ENCODE results near the gene OR5M3. TPM values are rescaled to one million over a fixed set of nuclear protein-coding genes. Genes with fewer than 3 reads are reported as not detected.

The OR5M3 gene
- total RNA-seq (not detected), polyA plus RNA-seq (not detected), total RNA-seq (not detected)

DNA sequence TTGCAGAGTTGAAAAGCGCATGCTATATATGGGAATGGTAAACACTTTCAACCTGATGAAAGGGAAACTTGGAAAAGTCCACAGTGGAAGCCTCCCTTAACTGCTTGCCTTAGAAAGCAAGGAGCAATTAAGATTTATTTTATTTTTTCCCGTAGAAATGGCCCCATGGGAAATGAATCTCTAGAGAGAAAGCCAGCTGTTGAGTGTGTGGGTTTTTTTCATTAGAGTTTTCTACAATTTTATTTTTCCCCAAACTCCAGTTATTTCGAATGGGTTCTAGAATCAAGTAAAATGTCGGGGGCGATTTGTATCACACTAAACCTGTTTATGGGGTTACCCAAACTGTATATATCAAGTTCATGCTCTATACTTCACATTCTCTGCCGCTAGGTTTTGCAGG, at the start of gene OR5M3:
TSS of gene OR5M3 (minus strand) at position 101 of the 400 bp plus-strand sequence. CDS start 2,855 bp downstream, outside the sequence.
- ATAC-seq = no peak
- Mint-ChIP-seq H3K9me3 (peaks cover 0 to 6% (median 0%) of the 10 kb centered on the region in 11 donors), H3K4me3 (no peak within 1 kb of the TSS), H3K27me3 (no peaks in the 10 kb centered on the region), H3K4me1 (no peaks in the 10 kb centered on the region), H3K36me3 (no peaks in the 10 kb centered on the region), H3K27ac (no peak within 1 kb of the TSS)
- DNase-seq = no peak
- Histone ChIP-seq H3K4me3 (ENCODE audit: low read length) (no peak within 1 kb of the TSS), H3K4me1 (ENCODE audit: control insufficient read depth in 2 of 2, insufficient read depth in 2 of 2, low read length in 2 of 2) (no peaks in the 10 kb centered on the region), H3K9me3 (ENCODE audit: control insufficient read depth in 2 of 3, low read length in 3 of 3) (no peaks in the 10 kb centered on the region), H3K27ac (ENCODE audit: low read depth, low read length) (no peak within 1 kb of the TSS), H3K36me3 (ENCODE audit: control insufficient read depth in 2 of 3, insufficient read depth in 3 of 3, low read length in 3 of 3) (no peaks in the 10 kb centered on the region), H3K27me3 (ENCODE audit: control insufficient read depth in 2 of 2, insufficient read depth in 2 of 2, low read length in 2 of 2) (no peaks in the 10 kb centered on the region)
- intact Hi-C loops (cut with micrococcal nuclease) = no loop called here
- ChIA-PET POLR2A (no interaction called here), CTCF (no interaction called here)

- DNase-seq = no peak
- ChIA-PET POLR2A (no interaction called here), CTCF (no interaction called here)
- Histone ChIP-seq H3K27me3 (ENCODE audit: control insufficient read depth in 2 of 2, insufficient read depth in 2 of 2, low read length in 2 of 2) (no peaks in the 10 kb centered on the region), H3K27ac (ENCODE audit: low read depth, low read length) (no peak overlapping the region), H3K4me3 (ENCODE audit: low read length) (no peak overlapping the region), H3K36me3 (ENCODE audit: control insufficient read depth in 2 of 3, insufficient read depth in 3 of 3, low read length in 3 of 3) (no peaks in the 10 kb centered on the region), H3K9me3 (ENCODE audit: control insufficient read depth in 2 of 3, low read length in 3 of 3) (no peaks in the 10 kb centered on the region), H3K4me1 (ENCODE audit: control insufficient read depth in 2 of 2, insufficient read depth in 2 of 2, low read length in 2 of 2) (no peaks in the 10 kb centered on the region)
- no peaks in the 10 kb centered on the region for H3K4me1 Mint-ChIP-seq
- H3K27ac Mint-ChIP-seq = no peak overlapping the region
- H3K4me3 Mint-ChIP-seq = no peak overlapping the region
- no peak for ATAC-seq
- intact Hi-C loops (cut with micrococcal nuclease) = no loop called here
- H3K9me3 Mint-ChIP-seq = peaks cover 0 to 24% (median 6%) of the 10 kb centered on the region in 11 donors
- H3K36me3 Mint-ChIP-seq = peaks cover 0 to 5% (median 0%) of the 10 kb centered on the region in 5 donors
- no peaks in the 10 kb centered on the region for H3K27me3 Mint-ChIP-seq
Observed at GRCh38 chr11:56522008-56522407, 48.9 kb upstream of the OR5M3 start.

GRCh38 chr11:56513280-56513679, 40.1 kb upstream of the OR5M3 start:
- H3K9me3 ChIP-seq (ENCODE audit: control insufficient read depth in 2 of 3, low read length in 3 of 3) = no peaks in the 10 kb centered on the region
- H3K4me3 ChIP-seq (ENCODE audit: low read length) = no peak overlapping the region
- no peaks in the 10 kb centered on the region for H3K27me3 Mint-ChIP-seq
- no peaks in the 10 kb centered on the region for H3K36me3 ChIP-seq (ENCODE audit: control insufficient read depth in 2 of 3, insufficient read depth in 3 of 3, low read length in 3 of 3)
- H3K27ac ChIP-seq (ENCODE audit: low read depth, low read length) = no peak overlapping the region
- H3K27ac Mint-ChIP-seq = no peak overlapping the region
- no peaks in the 10 kb centered on the region for H3K36me3 Mint-ChIP-seq
- H3K27me3 ChIP-seq (ENCODE audit: control insufficient read depth in 2 of 2, insufficient read depth in 2 of 2, low read length in 2 of 2) = no peaks in the 10 kb centered on the region
- H3K9me3 Mint-ChIP-seq = peaks cover 0 to 21% (median 6%) of the 10 kb centered on the region in 11 donors
- H3K4me1 ChIP-seq (ENCODE audit: control insufficient read depth in 2 of 2, insufficient read depth in 2 of 2, low read length in 2 of 2) = no peaks in the 10 kb centered on the region
- ATAC-seq (no peak), DNase-seq (no peak)
- POLR2A ChIA-PET = no interaction called here
- no peak overlapping the region for H3K4me3 Mint-ChIP-seq
- CTCF ChIA-PET = no interaction called here
- intact Hi-C loops (cut with micrococcal nuclease) = no loop called here
- no peaks in the 10 kb centered on the region for H3K4me1 Mint-ChIP-seq

DNA sequence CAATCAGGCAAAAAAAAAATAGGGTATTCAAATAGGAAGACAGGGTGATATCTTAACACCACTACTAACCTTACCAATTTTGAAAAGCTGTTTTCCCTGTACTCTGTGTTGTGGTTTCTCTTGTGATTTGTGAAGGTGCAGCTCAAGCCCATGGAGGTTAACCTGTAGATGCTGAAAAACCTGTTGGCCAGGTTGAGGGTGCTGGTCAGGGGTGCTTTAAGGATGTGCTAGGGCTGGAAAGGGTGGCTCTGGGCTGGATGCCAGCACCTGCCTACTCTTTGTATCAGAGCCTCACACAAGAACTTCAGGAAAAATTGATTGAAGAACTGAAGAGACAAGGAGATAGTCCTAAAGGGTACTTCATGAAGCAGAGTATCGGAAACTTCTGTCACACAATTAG, 36.3 kb upstream of the OR5M3 start:
- no peaks in the 10 kb centered on the region for H3K27me3 Mint-ChIP-seq
- ChIA-PET CTCF (no interaction called here), POLR2A (no interaction called here)
- H3K4me3 ChIP-seq (ENCODE audit: low read length) = no peak overlapping the region
- H3K27ac Mint-ChIP-seq = no peak overlapping the region
- no peaks in the 10 kb centered on the region for H3K27me3 ChIP-seq (ENCODE audit: control insufficient read depth in 2 of 2, insufficient read depth in 2 of 2, low read length in 2 of 2)
- no peaks in the 10 kb centered on the region for H3K36me3 ChIP-seq (ENCODE audit: control insufficient read depth in 2 of 3, insufficient read depth in 3 of 3, low read length in 3 of 3)
- H3K36me3 Mint-ChIP-seq = no peaks in the 10 kb centered on the region
- no peak for ATAC-seq
- no peak overlapping the region for H3K4me3 Mint-ChIP-seq
- H3K27ac ChIP-seq (ENCODE audit: low read depth, low read length) = no peak overlapping the region
- DNase-seq = no peak
- H3K4me1 ChIP-seq (ENCODE audit: control insufficient read depth in 2 of 2, insufficient read depth in 2 of 2, low read length in 2 of 2) = no peaks in the 10 kb centered on the region
- intact Hi-C loops (cut with micrococcal nuclease) = no loop called here
- H3K4me1 Mint-ChIP-seq = no peaks in the 10 kb centered on the region
- no peaks in the 10 kb centered on the region for H3K9me3 ChIP-seq (ENCODE audit: control insufficient read depth in 2 of 3, low read length in 3 of 3)
- peaks cover 0 to 22% (median 6%) of the 10 kb centered on the region in 11 donors for H3K9me3 Mint-ChIP-seq

- Mint-ChIP-seq H3K27ac (no peak overlapping the region), H3K4me1 (no peaks in the 10 kb centered on the region), H3K36me3 (no peaks in the 10 kb centered on the region), H3K9me3 (peaks cover 4 to 26% (median 7%) of the 10 kb centered on the region in 11 donors), H3K27me3 (no peaks in the 10 kb centered on the region), H3K4me3 (no peak overlapping the region)
- ChIA-PET CTCF (no interaction called here), POLR2A (no interaction called here)
- DNase-seq (no peak), ATAC-seq (no peak)
- Histone ChIP-seq H3K27ac (ENCODE audit: low read depth, low read length) (no peak overlapping the region), H3K4me1 (ENCODE audit: control insufficient read depth in 2 of 2, insufficient read depth in 2 of 2, low read length in 2 of 2) (no peaks in the 10 kb centered on the region), H3K4me3 (ENCODE audit: low read length) (no peak overlapping the region), H3K36me3 (ENCODE audit: control insufficient read depth in 2 of 3, insufficient read depth in 3 of 3, low read length in 3 of 3) (no peaks in the 10 kb centered on the region), H3K9me3 (ENCODE audit: control insufficient read depth in 2 of 3, low read length in 3 of 3) (peaks cover 0 to 4% (median 0%) of the 10 kb centered on the region in 3 experiments), H3K27me3 (ENCODE audit: control insufficient read depth in 2 of 2, insufficient read depth in 2 of 2, low read length in 2 of 2) (no peaks in the 10 kb centered on the region)
- intact Hi-C loops (cut with micrococcal nuclease) = no loop called here
Observed at GRCh38 chr11:56497010-56497409, 23.9 kb upstream of the OR5M3 start.

- H3K36me3 Mint-ChIP-seq = no peaks in the 10 kb centered on the region
- no peak overlapping the region for H3K4me3 Mint-ChIP-seq
- Histone ChIP-seq H3K27me3 (ENCODE audit: control insufficient read depth in 2 of 2, insufficient read depth in 2 of 2, low read length in 2 of 2) (no peaks in the 10 kb centered on the region), H3K9me3 (ENCODE audit: control insufficient read depth in 2 of 3, low read length in 3 of 3) (peaks cover 0 to 4% (median 0%) of the 10 kb centered on the region in 3 experiments), H3K4me3 (ENCODE audit: low read length) (no peak overlapping the region), H3K27ac (ENCODE audit: low read depth, low read length) (no peak overlapping the region), H3K36me3 (ENCODE audit: control insufficient read depth in 2 of 3, insufficient read depth in 3 of 3, low read length in 3 of 3) (no peaks in the 10 kb centered on the region), H3K4me1 (ENCODE audit: control insufficient read depth in 2 of 2, insufficient read depth in 2 of 2, low read length in 2 of 2) (no peaks in the 10 kb centered on the region)
- ATAC-seq (no peak), DNase-seq (no peak)
- H3K9me3 Mint-ChIP-seq = peaks cover 3 to 20% (median 9%) of the 10 kb centered on the region in 11 donors
- CTCF ChIA-PET = no interaction called here
- POLR2A ChIA-PET = no interaction called here
- H3K27me3 Mint-ChIP-seq = no peaks in the 10 kb centered on the region
- no peak overlapping the region for H3K27ac Mint-ChIP-seq
- H3K4me1 Mint-ChIP-seq = no peaks in the 10 kb centered on the region
- intact Hi-C loops (cut with micrococcal nuclease) = no loop called here
Observed at GRCh38 chr11:56495117-56495516, 22.0 kb upstream of the OR5M3 start.

DNA sequence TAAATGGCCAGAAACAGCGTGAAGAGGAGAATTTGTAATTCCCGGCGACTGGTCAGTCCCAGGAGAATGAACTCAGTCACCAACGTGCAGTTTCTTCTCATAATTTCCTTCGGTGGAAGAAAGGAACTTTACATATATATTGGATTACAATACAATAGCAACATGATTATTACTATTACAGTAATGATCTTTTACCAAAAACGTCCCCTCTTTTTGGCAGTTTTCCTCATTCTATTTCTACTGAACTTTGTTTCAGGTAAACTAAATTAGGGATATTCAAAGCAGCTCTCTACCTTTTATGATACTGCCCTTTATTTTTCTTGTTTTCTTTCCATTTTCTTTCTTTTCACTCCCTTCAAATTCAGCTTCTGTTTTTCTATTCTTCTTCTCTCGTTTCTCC, 18.1 kb upstream of the OR5M3 start, which contains the start of gene OR5M8:
TSS of gene OR5M8 (minus strand) at position 101 of the 400 bp plus-strand sequence. CDS start at position 101, 0 bp downstream.
- CTCF ChIA-PET = no interaction called here
- intact Hi-C loops (cut with micrococcal nuclease) = no loop called here
- POLR2A ChIA-PET = no interaction called here

More for the DNA sequence above, 18.1 kb upstream of the OR5M3 start, which contains the start of gene OR5M8:
- Histone ChIP-seq H3K36me3 (ENCODE audit: control insufficient read depth in 2 of 3, insufficient read depth in 3 of 3, low read length in 3 of 3) (no peaks in the 10 kb centered on the region), H3K27me3 (ENCODE audit: control insufficient read depth in 2 of 2, insufficient read depth in 2 of 2, low read length in 2 of 2) (no peaks in the 10 kb centered on the region), H3K4me3 (ENCODE audit: low read length) (no peak within 1 kb of the TSS), H3K4me1 (ENCODE audit: control insufficient read depth in 2 of 2, insufficient read depth in 2 of 2, low read length in 2 of 2) (no peaks in the 10 kb centered on the region), H3K27ac (ENCODE audit: low read depth, low read length) (no peak within 1 kb of the TSS), H3K9me3 (ENCODE audit: control insufficient read depth in 2 of 3, low read length in 3 of 3) (peaks cover 0 to under 1% (median 0%) of the 10 kb centered on the region in 3 experiments)
- no peak within 1 kb of the TSS for H3K27ac Mint-ChIP-seq
- no peaks in the 10 kb centered on the region for H3K27me3 Mint-ChIP-seq
- no peak within 1 kb of the TSS for H3K4me3 Mint-ChIP-seq
- ATAC-seq (no peak), DNase-seq (no peak)
- H3K9me3 Mint-ChIP-seq = peaks cover 1 to 17% (median 8%) of the 10 kb centered on the region in 11 donors
- H3K4me1 Mint-ChIP-seq = no peaks in the 10 kb centered on the region
- H3K36me3 Mint-ChIP-seq = no peaks in the 10 kb centered on the region

Measured in naive thymus-derived CD4-positive, alpha-beta T cell (primary cell).